Activated T-helper 1 cell treated with anti-CD3 and anti-CD28 coated beads, Interleukin-2, amount 50 U/mL, for 16 hours (primary cell): Measurements from ENCODE around the gene DRAP1.
A peak's percentile ranks its signal among the peaks of the same experiment; 100 is the strongest.

Experiments
- DNase-seq, 2 donors: peaks; one replicate each; pipeline ENCODE4 v3.0.0-alpha.2; 2020; ENCODE audit warnings: low read depth in 1 of 2, low spot score in 1 of 2

The DRAP1 gene

GRCh38 chr11:65919141-65919572, at the start of gene DRAP1:
Gene DRAP1 (plus strand): TSS chr11:65919426. CDS start chr11:65919502, 76 bp downstream.
- DNase-seq, result peak; percentile 98 to 100

- DNase-seq, result no peak
Measured at GRCh38 chr11:65869643-65870306, 49.5 kb upstream of the DRAP1 start.

GRCh38 chr11:65870307-65870658, 48.9 kb upstream of the DRAP1 start:
- DNase-seq, result no peak

GRCh38 chr11:65870706-65871681, 48.2 kb upstream of the DRAP1 start:
- no peak for DNase-seq

GRCh38 chr11:65871811-65872548, 47.2 kb upstream of the DRAP1 start:
- DNase-seq, result no peak

- no peak for DNase-seq
Measured at GRCh38 chr11:65872586-65873317, 46.5 kb upstream of the DRAP1 start, which contains the start of gene EFEMP2. Gene EFEMP2 (minus strand): TSS chr11:65872800. CDS start chr11:65872354, 446 bp downstream.

GRCh38 chr11:65873318-65874156, 45.7 kb upstream of the DRAP1 start:
- DNase-seq, result peak; percentile 93 to 95

- DNase-seq, result no peak
Measured at GRCh38 chr11:65879617-65880016, 39.6 kb upstream of the DRAP1 start, which contains the start of gene CTSW. Gene CTSW (plus strand): TSS chr11:65879837. CDS start chr11:65879855, 18 bp downstream.

- DNase-seq, result no peak
Measured at GRCh38 chr11:65880027-65880426, 39.2 kb upstream of the DRAP1 start.

GRCh38 chr11:65880844-65881421, 38.3 kb upstream of the DRAP1 start:
- no peak for DNase-seq

- DNase-seq, result no peak
Measured at GRCh38 chr11:65882120-65883057, 36.8 kb upstream of the DRAP1 start.

- no peak for DNase-seq
Measured at GRCh38 chr11:65883058-65883761, 36.0 kb upstream of the DRAP1 start.

- DNase-seq, result no peak
Measured at GRCh38 chr11:65883786-65884715, 35.2 kb upstream of the DRAP1 start.

GRCh38 chr11:65884716-65885092, 34.5 kb upstream of the DRAP1 start:
- peak; percentile 69 to 72 for DNase-seq

GRCh38 chr11:65885231-65885630, 34.0 kb upstream of the DRAP1 start:
- no peak for DNase-seq

- DNase-seq, result no peak
Measured at GRCh38 chr11:65885808-65886536, 33.3 kb upstream of the DRAP1 start.
